GM19372 (cell line): ENCODE results near the gene RPTOR.
"Not testable (repeated sequence)": the region's sequence is repeated elsewhere in the genome, so short reads cannot be mapped to it uniquely, and the experiment has no call there.

ENCODE experiments used
- ATAC-seq: cut with Tn5 transposase; IDR thresholded peaks from one replicate; pipeline ENCODE4 v1.9.1; 2021; ENCODE audit warnings: mild to moderate bottlenecking, low read depth, moderate library complexity; ENCODE audit not compliant: unreplicated experiment

Gene RPTOR

DNA sequence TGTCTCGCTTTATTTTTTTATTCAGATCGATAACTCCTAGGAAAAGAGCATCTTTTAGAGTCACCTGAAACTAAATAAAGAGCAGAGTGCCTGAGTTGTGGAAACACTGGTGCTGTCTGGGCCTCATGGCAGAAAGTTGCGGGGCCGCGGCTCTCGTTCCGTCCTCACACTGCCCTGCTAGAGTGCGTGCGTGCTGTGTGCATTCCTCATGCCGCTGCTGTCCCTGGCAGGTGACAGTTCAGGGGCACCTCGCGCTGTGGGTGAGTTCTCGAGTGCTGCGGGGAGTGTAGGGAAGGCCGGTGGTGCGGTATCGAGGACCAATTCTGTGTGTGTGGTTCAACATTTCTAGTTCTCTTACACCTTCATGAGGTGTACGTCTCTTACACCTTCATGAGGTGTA lies 136.6 kb downstream of the RPTOR start:
- ATAC-seq: no peak

GRCh38 chr17:80682372-80682771 lies 137.7 kb downstream of the RPTOR start:
- no peak for ATAC-seq

DNA sequence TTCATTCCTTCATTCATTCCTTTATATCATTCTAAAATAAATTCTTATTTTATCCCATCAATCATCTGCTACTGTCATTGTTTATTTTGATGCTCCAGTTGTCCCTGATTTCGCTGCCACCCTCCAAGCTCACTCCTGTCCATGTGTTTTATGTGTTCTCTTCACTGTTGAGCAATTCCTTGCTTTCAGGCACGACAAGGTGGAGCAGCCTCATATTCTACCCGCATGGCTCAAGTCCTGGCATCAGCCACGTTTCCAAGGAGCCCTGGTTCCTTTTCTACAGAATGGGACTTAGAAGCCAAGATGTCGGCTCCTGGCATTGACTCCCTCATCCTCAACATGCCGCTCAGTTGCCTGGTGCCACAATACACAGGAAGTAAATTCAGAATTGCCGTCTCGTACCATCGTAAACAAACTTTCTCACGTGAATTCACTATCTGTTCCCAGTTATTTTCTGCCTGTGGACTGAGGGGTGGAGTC lies 139.0 kb downstream of the RPTOR start:
- no peak for ATAC-seq

DNA sequence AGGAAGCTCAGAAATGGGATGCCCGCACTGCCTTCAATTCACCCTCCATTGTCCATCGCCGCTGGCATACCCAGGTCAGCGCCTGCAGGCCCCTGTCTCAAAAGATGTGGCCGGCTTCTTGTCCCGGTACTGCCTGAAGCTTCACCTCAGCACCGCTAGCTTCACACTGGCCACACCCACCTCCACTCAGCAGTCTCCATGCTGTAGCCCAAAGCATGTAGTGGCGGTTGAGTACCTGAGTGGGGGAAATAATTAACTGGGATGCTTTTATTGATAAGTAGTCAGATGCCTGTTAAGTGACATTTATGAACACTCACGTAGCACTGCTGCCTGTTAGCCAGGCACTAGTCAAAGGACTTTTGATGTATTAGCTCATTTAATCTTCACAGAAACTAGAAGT lies 143.2 kb downstream of the RPTOR start:
- ATAC-seq: no peak

DNA sequence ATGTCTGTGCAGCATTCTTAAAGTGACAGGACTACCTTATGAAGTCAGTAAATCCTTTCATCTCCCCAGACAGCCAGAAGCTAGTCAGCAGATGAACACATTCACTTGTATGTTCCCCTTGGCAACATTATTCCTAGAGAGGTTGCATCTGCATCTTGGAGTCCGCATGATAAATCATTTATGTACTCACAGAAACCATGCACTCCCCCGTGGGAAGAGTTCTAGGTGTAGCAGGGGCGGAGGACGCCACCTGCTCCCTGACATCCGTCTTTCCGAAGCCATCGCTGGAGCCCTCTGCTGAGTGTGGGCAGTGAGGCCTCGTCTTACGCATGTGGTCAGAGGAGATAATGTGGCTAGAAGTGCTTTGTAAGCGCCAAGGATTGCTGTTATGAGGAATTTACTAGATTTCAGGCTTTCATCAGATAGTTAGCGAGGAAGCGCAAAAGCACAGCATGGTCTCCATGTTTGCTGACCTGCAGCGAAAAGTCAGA lies 144.5 kb downstream of the RPTOR start:
- no peak for ATAC-seq

DNA sequence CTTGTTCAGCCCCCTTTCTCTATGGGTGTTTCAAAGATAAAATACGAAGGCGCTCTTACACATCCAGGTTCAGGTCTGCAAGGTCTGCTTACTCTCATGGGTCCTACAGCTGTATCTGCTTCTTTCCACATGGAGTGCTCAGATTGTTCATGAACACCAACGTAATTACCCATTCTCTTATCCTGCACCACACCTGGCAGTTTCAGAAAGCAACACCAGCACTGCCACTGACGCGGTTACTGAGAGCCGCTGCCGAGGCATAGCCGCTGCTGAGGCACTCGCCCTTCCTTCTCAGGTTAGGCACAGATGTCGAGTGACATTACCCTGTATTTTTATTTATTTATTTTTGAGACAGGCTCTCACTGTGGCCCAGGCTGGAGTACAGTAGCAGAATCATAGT lies 147.1 kb downstream of the RPTOR start:
- no peak for ATAC-seq

DNA sequence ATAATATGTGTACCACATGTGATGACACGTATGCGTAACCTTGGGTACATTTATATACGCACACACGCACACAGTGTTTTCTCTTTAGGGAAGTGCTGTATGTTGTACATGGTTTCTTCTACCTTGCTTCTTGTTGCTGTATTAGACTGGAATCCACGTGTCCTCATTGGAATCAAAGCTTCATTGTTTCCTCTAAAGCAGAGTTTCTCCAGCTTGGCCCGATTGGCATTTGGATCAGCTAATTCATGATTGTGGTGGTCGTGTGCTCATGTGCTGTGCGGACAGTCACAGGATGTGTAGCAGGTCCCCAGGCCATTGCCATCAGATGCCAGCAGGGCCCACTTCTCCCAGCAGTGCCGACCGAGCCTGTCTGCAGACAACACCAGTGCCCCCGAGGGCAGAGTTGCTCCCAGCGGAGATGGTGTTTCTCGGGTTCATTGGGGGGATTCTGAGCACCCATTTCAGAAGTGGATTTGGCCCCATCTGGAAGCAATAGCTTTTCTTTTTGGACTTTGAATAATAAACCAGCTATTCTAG lies 148.4 kb downstream of the RPTOR start:
- no peak for ATAC-seq

DNA sequence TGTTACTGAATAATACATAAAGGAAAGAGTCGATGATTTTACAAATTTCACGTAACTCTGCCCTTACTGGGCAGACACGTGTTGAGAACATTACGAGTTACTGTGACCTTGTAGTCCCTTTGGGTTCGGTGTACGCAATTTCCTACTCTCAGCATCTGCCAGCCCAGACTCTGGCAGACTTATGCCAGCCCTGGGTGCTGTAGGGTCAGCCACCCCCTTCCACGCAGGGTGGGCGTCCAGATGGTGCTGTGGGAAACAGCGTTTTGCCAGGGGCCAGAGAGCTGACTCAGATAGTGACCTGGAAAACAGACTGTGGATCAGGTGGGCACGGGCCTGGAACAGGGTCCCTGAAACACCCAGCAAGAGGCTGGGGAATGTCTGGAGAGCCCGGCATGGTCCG lies 148.9 kb downstream of the RPTOR start:
- ATAC-seq: no peak

GRCh38 chr17:80694085-80694991 lies 149.7 kb downstream of the RPTOR start:
- ATAC-seq: no peak

- no peak for ATAC-seq
These were observed 150.6 kb downstream of the RPTOR start for GRCh38 chr17:80694992-80695912.

GRCh38 chr17:80695979-80696378 lies 151.3 kb downstream of the RPTOR start:
- ATAC-seq: no peak

DNA sequence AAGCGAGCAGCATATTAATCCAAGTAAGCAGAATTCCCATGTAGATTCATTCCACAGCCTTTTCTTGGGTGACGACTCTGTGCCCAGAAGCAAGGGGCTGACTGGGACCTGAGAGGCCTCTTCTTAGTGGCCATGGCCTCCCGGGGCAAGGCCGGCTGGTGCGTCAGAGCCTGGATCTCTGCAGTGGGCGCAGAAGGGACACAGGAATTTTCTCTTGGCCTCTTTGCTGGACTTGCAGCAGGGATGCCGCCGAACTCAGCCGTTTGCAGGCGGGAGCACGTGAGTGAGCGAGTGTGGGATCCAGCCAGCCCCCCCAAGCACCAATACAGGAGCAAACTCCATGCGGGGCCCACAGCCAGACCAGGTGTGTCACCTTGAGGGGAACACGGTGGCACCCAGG lies 151.8 kb downstream of the RPTOR start:
- ATAC-seq: no peak

- ATAC-seq: no peak
These were observed 152.3 kb downstream of the RPTOR start for GRCh38 chr17:80696964-80697363.

DNA sequence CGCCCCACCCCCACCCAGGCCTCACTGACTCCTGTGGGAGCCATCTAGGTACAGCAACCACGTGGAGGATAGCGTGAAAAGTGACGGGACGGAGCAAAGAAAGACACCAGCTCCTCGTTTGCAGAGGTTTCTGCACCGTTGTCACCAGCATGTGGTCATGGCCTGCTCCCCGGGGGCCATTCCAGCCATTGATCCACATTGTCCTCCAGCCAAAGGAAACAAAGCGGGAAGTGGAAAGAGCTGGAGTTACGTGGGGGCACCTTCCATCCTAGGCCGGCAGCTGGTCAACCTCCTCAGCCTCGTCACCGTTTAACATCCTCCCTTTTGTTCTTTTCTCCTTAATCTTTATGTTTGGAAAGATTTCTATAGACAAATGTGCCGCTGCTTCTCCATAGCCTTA lies 153.7 kb downstream of the RPTOR start:
- ATAC-seq: no peak

GRCh38 chr17:80699205-80699604 lies 154.6 kb downstream of the RPTOR start:
- not testable (repeated sequence) for ATAC-seq

DNA sequence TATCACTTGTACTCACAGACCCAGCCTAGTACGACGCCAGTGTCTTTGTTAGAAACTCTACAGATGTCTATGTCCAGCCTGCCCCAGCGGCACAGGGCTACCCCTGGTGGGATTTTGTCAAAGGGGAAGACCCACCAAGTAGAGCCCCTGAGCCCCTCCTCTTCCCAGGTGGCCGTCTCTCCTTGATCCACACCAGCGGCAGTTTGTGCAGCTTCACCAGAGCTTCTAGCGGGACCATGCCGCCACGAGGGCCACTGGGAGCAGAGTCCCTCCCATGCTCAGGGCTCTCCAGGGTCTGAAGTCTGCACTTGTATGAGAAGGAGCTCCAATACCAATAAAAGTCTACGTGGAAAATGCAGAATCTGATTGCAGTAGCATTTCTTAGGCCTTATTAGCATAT lies 157.1 kb downstream of the RPTOR start:
- ATAC-seq: no peak

- no peak for ATAC-seq
These were observed 157.9 kb downstream of the RPTOR start for GRCh38 chr17:80702315-80703141.

DNA sequence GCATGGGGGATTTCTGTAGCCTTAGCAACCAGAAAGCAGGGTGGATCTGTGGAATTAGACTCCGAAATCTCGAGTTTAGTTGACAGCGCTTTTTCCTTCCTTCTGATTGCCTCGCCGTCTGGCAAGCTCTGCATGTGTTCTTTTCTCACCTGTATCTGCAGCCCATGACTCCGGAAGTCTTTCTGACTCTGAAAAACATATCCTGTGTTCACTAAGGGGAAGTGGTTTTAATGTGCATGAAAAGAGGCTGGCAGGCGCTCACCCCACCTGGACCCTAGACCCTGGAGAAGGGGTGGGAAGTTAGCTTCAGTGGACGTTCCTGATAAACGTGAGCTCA lies 158.5 kb downstream of the RPTOR start:
- no peak for ATAC-seq

- ATAC-seq: no peak
These were observed 159.8 kb downstream of the RPTOR start for GRCh38 chr17:80704381-80704819.

- ATAC-seq: no peak
These were observed 160.3 kb downstream of the RPTOR start for GRCh38 chr17:80704894-80705293.
